Kidney epithelial cell (primary cell): Measurements from ENCODE around the gene PCNT. TPM values are rescaled to one million over a fixed set of nuclear protein-coding genes. Genes with fewer than 3 reads are reported as not detected.

Experiments used
- DNase-seq: peaks from one replicate; pipeline ENCODE4 v3.0.0-alpha.2; 2010; ENCODE audit warnings: low read depth
- H3K27me3 ChIP-seq: 2 replicates; pipeline ENCODE4 v1.6.0; 2011; ENCODE audit warnings: low read length; ENCODE audit not compliant: control insufficient read depth, insufficient read depth
- H3K36me3 ChIP-seq: 2 replicates; pipeline ENCODE4 v1.5.1; 2011; ENCODE audit warnings: low read length; ENCODE audit not compliant: control insufficient read depth, insufficient read depth
- H3K4me3 ChIP-seq: 2 replicates; pipeline ENCODE4 v1.5.1; 2011; ENCODE audit warnings: low read depth, mild to moderate bottlenecking, control low read depth, low read length
- CTCF ChIP-seq: IDR thresholded peaks from 2 replicates; pipeline ENCODE4 v1.5.1; 2011; ENCODE audit warnings: mild to moderate bottlenecking, moderate library complexity, low read length, control low read depth, inconsistent platforms; ENCODE audit not compliant: insufficient read depth, poor library complexity, severe bottlenecking
- total RNA-seq: library from RNA; depleted of rRNA; stranded (reverse); fragments of >200 nt; gene quantifications from 2 replicates; pipeline ENCODE4 v1.2.3, GENCODE V29; 2015

PCNT gene
- total RNA-seq, 1 donor from 2014 or later: 22.2 TPM

DNA sequence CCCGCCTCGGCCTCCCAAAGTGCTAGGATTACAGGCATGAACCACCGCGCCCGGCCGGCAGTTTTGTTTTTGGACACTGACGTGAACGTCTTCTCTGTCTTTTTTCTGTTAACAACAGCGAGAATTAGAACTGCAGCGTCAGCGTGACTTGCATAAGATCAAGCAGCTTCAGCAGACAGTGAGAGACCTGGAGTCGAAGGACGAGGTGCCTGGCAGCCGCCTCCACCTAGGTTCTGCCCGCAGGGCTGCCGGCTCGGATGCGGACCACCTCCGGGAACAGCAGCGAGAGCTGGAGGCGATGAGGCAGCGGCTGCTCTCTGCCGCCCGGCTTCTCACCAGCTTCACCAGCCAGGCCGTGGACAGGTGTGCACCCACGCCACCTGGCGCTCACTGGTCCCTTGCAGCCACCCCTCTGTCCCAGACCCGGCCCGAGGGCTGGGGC is 111.9 kb downstream of the PCNT start:
- no peaks in the 10 kb centered on the region for H3K27me3 ChIP-seq
- DNase-seq: no peak
- peaks cover 1% of the 10 kb centered on the region for H3K36me3 ChIP-seq
- H3K4me3 ChIP-seq: no peak overlapping the region
- TF ChIP-seq CTCF: no peak

- H3K4me3 ChIP-seq: no peak overlapping the region
- H3K27me3 ChIP-seq: no peaks in the 10 kb centered on the region
- H3K36me3 ChIP-seq: peaks cover 1% of the 10 kb centered on the region
- no peak for DNase-seq
- TF ChIP-seq CTCF: no peak
Measured at GRCh38 chr21:46436621-46437020, 112.7 kb downstream of the PCNT start.

GRCh38 chr21:46437096-46437498 is 113.1 kb downstream of the PCNT start:
- Histone ChIP-seq H3K27me3 (no peaks in the 10 kb centered on the region), H3K4me3 (no peak overlapping the region), H3K36me3 (peaks cover 1% of the 10 kb centered on the region)
- DNase-seq: no peak
- no peak for TF ChIP-seq CTCF

DNA sequence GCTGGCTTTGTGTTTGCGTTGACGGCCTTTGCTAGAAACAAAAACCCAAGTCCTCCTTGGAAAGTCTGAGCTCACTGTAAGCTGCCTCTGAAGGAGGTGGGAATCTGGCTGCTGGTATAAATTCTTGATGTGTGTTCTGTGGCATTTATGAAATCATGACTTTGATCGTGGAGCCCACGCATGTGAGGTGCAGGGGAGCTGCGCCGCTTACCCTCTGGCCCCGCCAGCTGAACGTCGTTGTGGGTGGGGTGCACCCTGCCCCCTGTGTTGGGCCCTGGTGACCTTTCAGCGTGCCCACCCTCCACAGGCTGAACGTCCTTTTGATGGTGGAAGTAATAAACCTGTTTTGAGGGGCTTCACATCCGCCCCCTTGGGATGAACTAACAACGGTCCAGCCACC is 113.6 kb downstream of the PCNT start:
- no peak overlapping the region for H3K4me3 ChIP-seq
- H3K36me3 ChIP-seq: peaks cover 1% of the 10 kb centered on the region
- H3K27me3 ChIP-seq: no peaks in the 10 kb centered on the region
- TF ChIP-seq CTCF: no peak
- no peak for DNase-seq

DNA sequence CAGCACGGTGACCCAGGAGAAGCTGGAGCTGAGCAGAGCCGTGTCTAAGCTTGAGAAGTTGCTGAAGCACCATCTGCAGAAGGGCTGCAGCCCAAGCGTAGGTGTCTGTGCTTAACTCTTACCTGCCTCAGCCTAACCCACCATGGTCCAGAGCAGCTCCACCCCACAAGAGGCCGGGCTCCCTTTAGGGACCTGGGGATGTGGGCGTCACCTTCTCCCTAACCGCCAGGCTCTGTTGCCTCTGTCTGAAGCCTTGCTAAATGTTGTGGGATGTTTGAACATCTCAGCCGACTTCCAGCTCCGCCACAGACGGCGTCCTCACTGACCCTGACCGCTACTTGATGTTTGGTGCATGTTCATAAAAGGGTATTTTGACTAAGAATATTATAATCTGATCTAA is 114.3 kb downstream of the PCNT start:
- H3K27me3 ChIP-seq: no peaks in the 10 kb centered on the region
- TF ChIP-seq CTCF: no peak
- H3K36me3 ChIP-seq: peaks cover 1% of the 10 kb centered on the region

GRCh38 chr21:46439906-46440305 is 116.0 kb downstream of the PCNT start:
- no peak for DNase-seq
- H3K27me3 ChIP-seq: no peaks in the 10 kb centered on the region
- no peak overlapping the region for H3K4me3 ChIP-seq
- no peak for TF ChIP-seq CTCF
- peaks cover 1% of the 10 kb centered on the region for H3K36me3 ChIP-seq

More for the DNA sequence above, 114.3 kb downstream of the PCNT start:
- no peak for DNase-seq
- H3K4me3 ChIP-seq: no peak overlapping the region
